HepG2 (cell line): ENCODE data around the gene PRELID1. TPM values are rescaled to one million over a fixed set of nuclear protein-coding genes. Genes with fewer than 3 reads are reported as not detected.
A peak's percentile ranks its signal among the peaks of the same experiment; 100 is the strongest.

Source experiments
- ATAC-seq: fragments of 200-7000 bp; cut with Tn5 transposase; 3 replicates; pipeline ENCODE4 v1.9.1; 2020; ENCODE audit warnings: mild to moderate bottlenecking, moderate library complexity
- BruUV-seq: library from RNA; stranded (reverse); fragments of 400-500 nt; replicated peaks from 2 replicates; lab custom pipeline; 2021; lab: Mats Ljungman, UMichigan
- CTCF ChIA-PET: fragments of 300-600 bp; formaldehyde crosslinking; extraction: SDS; loops from one replicate; lab custom pipeline; 2021; ENCODE audit warnings: low total read pairs, inconsistent platforms, low intra/inter-chr PET ratio; lab: Yijun Ruan, JAX
- POLR2A ChIA-PET: fragments of 350-600 bp; sonication (Branson Sonifier 250); formaldehyde crosslinking; loops from one replicate; lab custom pipeline; 2020; ENCODE audit warnings: antibody characterized with exemption, inconsistent platforms; lab: Yijun Ruan, JAX
- DNase-seq: peaks from one replicate; pipeline ENCODE4 v3.0.0-alpha.2; 2015; ENCODE audit warnings: low spot score
- FAIRE-seq: peaks from 3 replicates; lab custom pipeline; 2011; peaks lifted over from hg19 to GRCh38; lab: Jason Lieb, UNC
- H2AFZ ChIP-seq: one replicate; pipeline ENCODE4 v1.6.1; 2011; ENCODE audit warnings: low read length, inconsistent platforms
- H3K27ac ChIP-seq: fragments of 300-600 bp; 3 replicates; pipeline ENCODE4 v1.8.0; 2011; ENCODE audit warnings: mixed run types, mild to moderate bottlenecking, mixed read lengths, low read length, inconsistent platforms; ENCODE audit not compliant: insufficient read depth; ENCODE audit errors: extremely low read length
- H3K27me3 ChIP-seq, 2 experiments: fragments of 200-600 bp in 1 of 2; 2 replicates in 1 of 2; 3 replicates in 1 of 2; pipeline versions ENCODE4 v1.6.0 to v1.8.0; 2011; ENCODE audit warnings: low read length in 2 of 2, mild to moderate bottlenecking in 2 of 2, moderate library complexity in 2 of 2, inconsistent platforms in 1 of 2; ENCODE audit not compliant: insufficient read depth in 2 of 2, control insufficient read depth in 1 of 2
- H3K36me3 ChIP-seq, 2 experiments: fragments of 200-600 bp in 1 of 2; replicated peaks in 1 of 2; 2 replicates in 1 of 2; 3 replicates in 1 of 2; pipeline versions ENCODE4 v1.5.1 to v1.8.0; 2011; ENCODE audit warnings: low read length in 2 of 2, inconsistent platforms in 1 of 2; ENCODE audit not compliant: insufficient read depth in 2 of 2, control insufficient read depth in 1 of 2
- H3K4me1 ChIP-seq: 2 replicates; pipeline ENCODE4 v1.5.1; 2012; ENCODE audit warnings: low read length, inconsistent platforms; ENCODE audit not compliant: insufficient read depth
- H3K4me2 ChIP-seq: 2 replicates; pipeline ENCODE4 v1.6.0; 2011; ENCODE audit warnings: low read depth, low read length, inconsistent platforms
- H3K4me3 ChIP-seq, 3 experiments: fragments of 200-600 bp in 1 of 3; sonication (generic), shearing (Covaris generic) in 1 of 3; replicated peaks in 1 of 3; 2 replicates each; pipeline ENCODE4 v1.5.1; 2011 to 2016; ENCODE audit warnings: low read length in 3 of 3, inconsistent platforms in 2 of 3, low read depth in 2 of 3, mild to moderate bottlenecking in 2 of 3, control low read depth in 1 of 3, mixed read lengths in 1 of 3; ENCODE audit not compliant: insufficient read depth in 1 of 3
- H3K79me2 ChIP-seq: one replicate; pipeline ENCODE4 v1.6.1; 2011; ENCODE audit warnings: low read length, inconsistent platforms; ENCODE audit not compliant: insufficient read depth
- H3K9ac ChIP-seq: 2 replicates; pipeline ENCODE4 v1.6.0; 2011; ENCODE audit warnings: mild to moderate bottlenecking, low read depth, low read length, inconsistent platforms; ENCODE audit not compliant: insufficient read depth
- H3K9me3 ChIP-seq: 2 replicates; pipeline ENCODE4 v1.5.1; 2012; ENCODE audit warnings: mild to moderate bottlenecking, low read length
- H4K20me1 ChIP-seq: 2 replicates; pipeline ENCODE4 v1.6.0; 2011; ENCODE audit warnings: inconsistent platforms, mild to moderate bottlenecking, low read length, moderate library complexity; ENCODE audit not compliant: insufficient read depth
- ATF7 ChIP-seq, 2 experiments: fragments of 450-650 bp in 1 of 2; sonication (generic) in 1 of 2; formaldehyde crosslinking in 1 of 2; IDR thresholded peaks; 2 replicates each; pipeline versions ENCODE4 v1.4.0 to v1.6.1; 2016 to 2020; ENCODE audit warnings: antibody characterized with exemption in 1 of 2, mild to moderate bottlenecking in 1 of 2, missing genetic modification reagents in 1 of 2
- FOSL2 ChIP-seq: sonication (generic); formaldehyde crosslinking; IDR thresholded peaks from 2 replicates; pipeline ENCODE4 v1.4.0; 2020; ENCODE audit warnings: missing genetic modification reagents
- RFX5 ChIP-seq: IDR thresholded peaks from 2 replicates; pipeline ENCODE4 v1.6.1; 2011; ENCODE audit warnings: low read depth, low read length, improper control_type of control experiment
- SPEN ChIP-seq: sonication (generic); formaldehyde crosslinking; IDR thresholded peaks from 2 replicates; pipeline ENCODE4 v1.5.1; 2020; ENCODE audit warnings: low read depth, mild to moderate bottlenecking, missing genetic modification reagents
- ZNF17 ChIP-seq: sonication (generic); formaldehyde crosslinking; IDR thresholded peaks from 2 replicates; pipeline ENCODE4 v1.5.0; 2020; ENCODE audit warnings: mild to moderate bottlenecking, missing genetic modification reagents
- ZNF205 ChIP-seq: IDR thresholded peaks from 2 replicates; pipeline ENCODE4 v1.6.1; 2018; ENCODE audit warnings: missing biosample characterization, missing genetic modification reagents
- ZNF431 ChIP-seq: sonication (generic); formaldehyde crosslinking; IDR thresholded peaks from 2 replicates; pipeline ENCODE4 v1.9.0; 2022; ENCODE audit warnings: missing genetic modification reagents, low read depth, mild to moderate bottlenecking, borderline replicate concordance
- ZNF432 ChIP-seq: sonication (generic); formaldehyde crosslinking; IDR thresholded peaks from 2 replicates; pipeline ENCODE4 v1.5.0; 2020; ENCODE audit warnings: missing genetic modification reagents, mild to moderate bottlenecking, borderline replicate concordance
- ZNF598 ChIP-seq: sonication (generic); formaldehyde crosslinking; IDR thresholded peaks from 2 replicates; pipeline ENCODE4 v1.5.1; 2020; ENCODE audit warnings: mild to moderate bottlenecking, missing genetic modification reagents, borderline replicate concordance
- ZNF615 ChIP-seq: sonication (generic); formaldehyde crosslinking; IDR thresholded peaks from 2 replicates; pipeline ENCODE4 v1.5.0; 2020; ENCODE audit warnings: mild to moderate bottlenecking, missing genetic modification reagents, borderline replicate concordance
- ZNF713 ChIP-seq: sonication (generic); formaldehyde crosslinking; IDR thresholded peaks from 2 replicates; pipeline ENCODE4 v1.4.0; 2020; ENCODE audit warnings: mild to moderate bottlenecking, missing genetic modification reagents
- WGBS: methylation state at CpG from one replicate; pipeline ENCODE4 v1.1.6; 2017; ENCODE audit warnings: low lambda C conversion rate; 5-methylcytosine and 5-hydroxymethylcytosine counted together
- in situ Hi-C: cut with HindIII; loops from 2 replicates; pipeline ENCODE4 v1.10.0; 2017; ENCODE audit warnings: low pct_unique_long_range_greater_than_20kb; ENCODE audit not compliant: extremely low pct_ligation_motif_present
- intact Hi-C: fragments of 100-400 bp; cut with micrococcal nuclease; formaldehyde crosslinking; loops from one replicate; pipeline ENCODE4 v1.10.0; 2022; ENCODE audit not compliant: unreplicated experiment
- polyA plus RNA-seq, 8 experiments: library from polyadenylated mRNA; depleted of rRNA in 3 of 8; stranded (reverse) in 7 of 8; unstranded in 1 of 8; fragments of >200 nt; fragmentation: Illumina TruSeq in 4 of 8; extraction: Trizol in 4 of 8; gene quantifications; 2 replicates each; pipeline versions ENCODE4 v1.2.1 to v1.2.3, GENCODE V29; 2011 to 2016; ENCODE audit warnings: low read depth in 4 of 8, missing spikeins in 1 of 8, mixed read lengths in 1 of 8; ENCODE audit not compliant: insufficient read depth in 1 of 8
- total RNA-seq, 5 experiments: library from RNA; depleted of rRNA; stranded (reverse); fragments of >200 nt; fragmentation: Illumina TruSeq; extraction: Trizol; gene quantifications; 2 replicates each; pipeline ENCODE4 v1.2.3, GENCODE V29; 2016; ENCODE audit warnings: low read depth in 1 of 5
- TF ChIP-seq, protein P1 (sequence below): sonication (generic); formaldehyde crosslinking; IDR thresholded peaks from 2 replicates; pipeline ENCODE4 v1.4.0; 2020; ENCODE audit warnings: missing genetic modification reagents
- TF ChIP-seq, protein P2 (sequence below): sonication (generic); formaldehyde crosslinking; IDR thresholded peaks from 2 replicates; pipeline ENCODE4 v1.4.0; 2020; ENCODE audit warnings: missing genetic modification reagents
- TF ChIP-seq, protein P3 (sequence below): sonication (generic); formaldehyde crosslinking; IDR thresholded peaks from 2 replicates; pipeline ENCODE4 v1.4.0; 2020; ENCODE audit warnings: mild to moderate bottlenecking, missing genetic modification reagents

Gene PRELID1
- total and polyA plus RNA-seq, 2 of the 13 experiments (the other 11 are each of a cell fraction or from before 2014, with no cell fraction given), result 250 to 271 TPM

DNA sequence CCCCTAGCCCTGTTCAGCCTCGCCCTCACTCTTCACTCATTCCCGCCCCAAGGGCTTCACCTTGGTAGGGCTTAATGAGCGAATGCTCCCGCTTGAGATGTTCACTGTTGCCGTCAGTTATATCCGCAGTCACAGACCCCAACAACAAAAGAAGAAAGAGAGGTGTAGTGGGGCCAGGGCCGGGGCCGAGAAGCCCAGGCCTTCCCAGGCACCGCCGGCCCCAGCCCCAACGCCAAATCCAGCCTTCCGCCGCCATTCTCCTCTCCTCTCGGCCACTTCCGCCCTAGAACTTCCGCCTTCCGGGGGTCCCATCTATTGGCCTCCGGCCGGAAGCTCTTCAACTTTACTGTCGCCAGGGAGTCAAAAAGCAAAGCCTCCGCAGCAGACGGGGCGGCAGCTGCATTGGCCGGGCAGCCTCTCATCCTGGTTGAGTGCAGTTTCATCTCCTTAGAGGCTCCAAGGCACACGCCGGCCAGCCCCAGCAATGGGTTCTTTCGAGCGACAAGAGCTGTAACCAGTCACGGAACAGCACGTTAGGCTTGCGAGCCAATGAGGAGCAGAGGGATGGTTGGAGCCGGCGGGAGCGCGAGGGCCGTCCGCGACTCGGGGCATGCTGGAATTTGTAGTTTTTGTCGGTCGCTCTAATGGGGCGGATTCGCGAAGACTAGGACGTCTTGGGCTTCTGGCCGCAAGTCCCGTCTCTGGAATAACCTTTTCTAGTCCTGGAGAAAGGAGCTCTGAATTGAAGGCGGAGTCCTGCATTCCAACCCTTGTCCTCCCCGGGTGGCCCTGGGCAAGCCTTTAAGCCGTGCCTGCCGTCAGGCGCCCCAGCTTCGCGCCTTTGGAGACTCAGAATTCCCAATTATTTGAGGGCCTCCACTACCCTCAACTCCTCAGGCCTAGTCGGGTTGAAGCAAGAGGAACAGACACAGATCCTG is 48.1 kb downstream of the PRELID1 start, which contains the start of gene LMAN2:
Gene LMAN2 (minus strand): TSS at position 277 of the 938 bp plus-strand sequence. CDS start 21 bp downstream, at position 256.
- Histone ChIP-seq H3K4me2 (peak within 1 kb of the TSS; percentile 94), H3K9me3 (no peaks in the 10 kb centered on the region), H3K27ac (peak within 1 kb of the TSS; percentile 94), H3K36me3 (peaks cover 6 to 9% of the 10 kb centered on the region in 2 experiments), H3K27me3 (no peaks in the 10 kb centered on the region; a peak in 1 of 5 replicates), H3K9ac (peak within 1 kb of the TSS; percentile 95), H3K4me1 (peaks cover 86% of the 10 kb centered on the region), H3K4me3 (peak within 1 kb of the TSS; percentile 92 to 98 (median 93)), H2AFZ (peak within 1 kb of the TSS; percentile 66), H3K79me2 (peaks cover 43% of the 10 kb centered on the region), H4K20me1 (no peaks in the 10 kb centered on the region)
- intact Hi-C loops (no loop called here), in situ Hi-C loops (loop anchor here (25.0 kb wide), 1 partner anchor 814 kb away; the partner anchor contains the start of genes CDHR2 and RNF44)
- 14% methylated on average over 27 of the region's 55 CpGs for WGBS
- peak; percentile 91 for DNase-seq
- ChIA-PET POLR2A (interaction anchor here (0.8 to 6.8 kb wide), 16 partner anchors 10 to 264 kb away, joined by 3 to 84 read pairs (median 4); partner anchors contain the start of genes GRK6, PRELID1 and RAB24), CTCF (no interaction called here)
- FAIRE-seq, result peak; percentile 63
- BruUV-seq, result TSS peak; percentile 77
- ATAC-seq, result peak; percentile 97
- TF ChIP-seq, protein P1, sequence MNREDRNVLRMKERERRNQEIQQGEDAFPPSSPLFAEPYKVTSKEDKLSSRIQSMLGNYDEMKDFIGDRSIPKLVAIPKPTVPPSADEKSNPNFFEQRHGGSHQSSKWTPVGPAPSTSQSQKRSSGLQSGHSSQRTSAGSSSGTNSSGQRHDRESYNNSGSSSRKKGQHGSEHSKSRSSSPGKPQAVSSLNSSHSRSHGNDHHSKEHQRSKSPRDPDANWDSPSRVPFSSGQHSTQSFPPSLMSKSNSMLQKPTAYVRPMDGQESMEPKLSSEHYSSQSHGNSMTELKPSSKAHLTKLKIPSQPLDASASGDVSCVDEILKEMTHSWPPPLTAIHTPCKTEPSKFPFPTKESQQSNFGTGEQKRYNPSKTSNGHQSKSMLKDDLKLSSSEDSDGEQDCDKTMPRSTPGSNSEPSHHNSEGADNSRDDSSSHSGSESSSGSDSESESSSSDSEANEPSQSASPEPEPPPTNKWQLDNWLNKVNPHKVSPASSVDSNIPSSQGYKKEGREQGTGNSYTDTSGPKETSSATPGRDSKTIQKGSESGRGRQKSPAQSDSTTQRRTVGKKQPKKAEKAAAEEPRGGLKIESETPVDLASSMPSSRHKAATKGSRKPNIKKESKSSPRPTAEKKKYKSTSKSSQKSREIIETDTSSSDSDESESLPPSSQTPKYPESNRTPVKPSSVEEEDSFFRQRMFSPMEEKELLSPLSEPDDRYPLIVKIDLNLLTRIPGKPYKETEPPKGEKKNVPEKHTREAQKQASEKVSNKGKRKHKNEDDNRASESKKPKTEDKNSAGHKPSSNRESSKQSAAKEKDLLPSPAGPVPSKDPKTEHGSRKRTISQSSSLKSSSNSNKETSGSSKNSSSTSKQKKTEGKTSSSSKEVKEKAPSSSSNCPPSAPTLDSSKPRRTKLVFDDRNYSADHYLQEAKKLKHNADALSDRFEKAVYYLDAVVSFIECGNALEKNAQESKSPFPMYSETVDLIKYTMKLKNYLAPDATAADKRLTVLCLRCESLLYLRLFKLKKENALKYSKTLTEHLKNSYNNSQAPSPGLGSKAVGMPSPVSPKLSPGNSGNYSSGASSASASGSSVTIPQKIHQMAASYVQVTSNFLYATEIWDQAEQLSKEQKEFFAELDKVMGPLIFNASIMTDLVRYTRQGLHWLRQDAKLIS, result peak; percentile 56; the same call in 1 of the 2 replicates
- TF ChIP-seq ZNF432 (CRISPR knock-in tag) (no peak), ZNF205 (CRISPR knock-in tag) (0 out of 2 replicates have a peak, but pooled peaks have one; percentile 22), ATF7 (IDR thresholded peaks at IDR 0.05) (no peak), ATF7 (CRISPR knock-in tag; IDR thresholded peaks at IDR 0.05) (no peak), ZNF615 (CRISPR knock-in tag) (no peak), ZNF713 (CRISPR knock-in tag) (no peak), ZNF431 (CRISPR knock-in tag) (no peak), SPEN (CRISPR knock-in tag) (peak; percentile 53; the same call in 1 of the 2 replicates), RFX5 (no peak), FOSL2 (CRISPR knock-in tag) (no peak; the same call in 1 of the 2 replicates), ZNF598 (CRISPR knock-in tag) (peak; percentile 52; the same call in 1 of the 2 replicates), ZNF17 (CRISPR knock-in tag) (no peak)
- TF ChIP-seq, protein P2, sequence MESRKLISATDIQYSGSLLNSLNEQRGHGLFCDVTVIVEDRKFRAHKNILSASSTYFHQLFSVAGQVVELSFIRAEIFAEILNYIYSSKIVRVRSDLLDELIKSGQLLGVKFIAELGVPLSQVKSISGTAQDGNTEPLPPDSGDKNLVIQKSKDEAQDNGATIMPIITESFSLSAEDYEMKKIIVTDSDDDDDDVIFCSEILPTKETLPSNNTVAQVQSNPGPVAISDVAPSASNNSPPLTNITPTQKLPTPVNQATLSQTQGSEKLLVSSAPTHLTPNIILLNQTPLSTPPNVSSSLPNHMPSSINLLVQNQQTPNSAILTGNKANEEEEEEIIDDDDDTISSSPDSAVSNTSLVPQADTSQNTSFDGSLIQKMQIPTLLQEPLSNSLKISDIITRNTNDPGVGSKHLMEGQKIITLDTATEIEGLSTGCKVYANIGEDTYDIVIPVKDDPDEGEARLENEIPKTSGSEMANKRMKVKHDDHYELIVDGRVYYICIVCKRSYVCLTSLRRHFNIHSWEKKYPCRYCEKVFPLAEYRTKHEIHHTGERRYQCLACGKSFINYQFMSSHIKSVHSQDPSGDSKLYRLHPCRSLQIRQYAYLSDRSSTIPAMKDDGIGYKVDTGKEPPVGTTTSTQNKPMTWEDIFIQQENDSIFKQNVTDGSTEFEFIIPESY (CRISPR knock-in tag), result peak; percentile 68; the same call in 1 of the 2 replicates
- TF ChIP-seq, protein P3, sequence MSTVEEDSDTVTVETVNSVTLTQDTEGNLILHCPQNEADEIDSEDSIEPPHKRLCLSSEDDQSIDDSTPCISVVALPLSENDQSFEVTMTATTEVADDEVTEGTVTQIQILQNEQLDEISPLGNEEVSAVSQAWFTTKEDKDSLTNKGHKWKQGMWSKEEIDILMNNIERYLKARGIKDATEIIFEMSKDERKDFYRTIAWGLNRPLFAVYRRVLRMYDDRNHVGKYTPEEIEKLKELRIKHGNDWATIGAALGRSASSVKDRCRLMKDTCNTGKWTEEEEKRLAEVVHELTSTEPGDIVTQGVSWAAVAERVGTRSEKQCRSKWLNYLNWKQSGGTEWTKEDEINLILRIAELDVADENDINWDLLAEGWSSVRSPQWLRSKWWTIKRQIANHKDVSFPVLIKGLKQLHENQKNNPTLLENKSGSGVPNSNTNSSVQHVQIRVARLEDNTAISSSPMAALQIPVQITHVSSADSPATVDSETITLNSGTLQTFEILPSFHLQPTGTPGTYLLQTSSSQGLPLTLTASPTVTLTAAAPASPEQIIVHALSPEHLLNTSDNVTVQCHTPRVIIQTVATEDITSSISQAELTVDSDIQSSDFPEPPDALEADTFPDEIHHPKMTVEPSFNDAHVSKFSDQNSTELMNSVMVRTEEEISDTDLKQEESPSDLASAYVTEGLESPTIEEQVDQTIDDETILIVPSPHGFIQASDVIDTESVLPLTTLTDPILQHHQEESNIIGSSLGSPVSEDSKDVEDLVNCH (CRISPR knock-in tag), result no peak
